OCI-LY3 (cell line): ENCODE measurements around the gene ANKH.

Experiments used
- H2AFZ ChIP-seq: fragments of 200-600, 300-600 bp; shearing (Covaris generic); 2 replicates; pipeline ENCODE4 v1.6.0; 2014; ENCODE audit warnings: antibody characterized with exemption, low read depth, low read length
- H3K27ac ChIP-seq: fragments of 200-600, 300-600 bp; sonication (generic); 2 replicates; pipeline ENCODE4 v1.5.1; 2014; ENCODE audit warnings: mild to moderate bottlenecking, low read length, moderate library complexity, mixed read lengths
- H3K27me3 ChIP-seq: fragments of 200-600, 300-600 bp; sonication (generic); 2 replicates; pipeline ENCODE4 v1.6.1; 2014; ENCODE audit warnings: low read depth, low read length, mixed read lengths
- H3K36me3 ChIP-seq: fragments of 200-600, 300-600 bp; sonication (generic); replicated peaks from 2 replicates; pipeline ENCODE3; 2014; ENCODE audit warnings: low read depth, low read length, mixed read lengths
- H3K4me1 ChIP-seq: fragments of 300-600, 200-600 bp; sonication (generic); 2 replicates; pipeline ENCODE4 v1.6.1; 2014; ENCODE audit warnings: low read length, mixed read lengths
- H3K4me2 ChIP-seq: fragments of 200-600, 300-600 bp; sonication (generic); 2 replicates; pipeline ENCODE4 v1.6.1; 2014; ENCODE audit warnings: low read length, mixed read lengths
- H3K4me3 ChIP-seq: fragments of 300-600, 200-600 bp; sonication (generic); 2 replicates; pipeline ENCODE4 v1.5.1; 2014; ENCODE audit warnings: antibody characterized with exemption, mild to moderate bottlenecking, low read length, moderate library complexity
- H3K79me2 ChIP-seq: fragments of 300-600, 200-600 bp; shearing (Covaris generic); 2 replicates; pipeline ENCODE4 v1.6.1; 2014; ENCODE audit warnings: mild to moderate bottlenecking, low read length, mixed read lengths
- H3K9ac ChIP-seq: fragments of 300-600, 200-600 bp; shearing (Covaris generic); 2 replicates; pipeline ENCODE4 v1.6.0; 2014; ENCODE audit warnings: mild to moderate bottlenecking, low read length, moderate library complexity
- H3K9me3 ChIP-seq: fragments of 200-600, 300-600 bp; shearing (Covaris generic); 2 replicates; pipeline ENCODE4 v1.6.1; 2014; ENCODE audit warnings: low read length, mixed read lengths; ENCODE audit not compliant: insufficient read depth
- H4K20me1 ChIP-seq: fragments of 200-600, 300-600 bp; sonication (generic); 2 replicates; pipeline ENCODE4 v1.6.1; 2016; ENCODE audit warnings: low read length, mixed read lengths; ENCODE audit not compliant: insufficient read depth
- CTCF ChIP-seq: fragments of 200-600, 300-600 bp; sonication (generic); IDR thresholded peaks from 2 replicates; pipeline ENCODE4 v1.5.1; 2014; ENCODE audit warnings: antibody characterized with exemption, low read length, low read depth
- EZH2phosphoT487 ChIP-seq: fragments of 200-600 bp; shearing (Covaris generic); IDR thresholded peaks from 2 replicates; pipeline ENCODE4 v1.6.1; 2018; ENCODE audit warnings: antibody characterized with exemption, mixed run types, low read depth

Gene ANKH

GRCh38 chr5:14734396-14734795, 137.2 kb downstream of the ANKH start:
- H3K36me3 ChIP-seq, result no peaks in the 10 kb centered on the region

GRCh38 chr5:14733661-14734060, 137.9 kb downstream of the ANKH start:
- no peak for TF ChIP-seq EZH2phosphoT487
- TF ChIP-seq CTCF, result no peak
- H4K20me1 ChIP-seq, result no peaks in the 10 kb centered on the region
- H3K9me3 ChIP-seq, result no peaks in the 10 kb centered on the region
- no peak overlapping the region for H3K4me2 ChIP-seq
- H3K79me2 ChIP-seq, result no peaks in the 10 kb centered on the region
- no peak overlapping the region for H3K9ac ChIP-seq
- H3K27me3 ChIP-seq, result no peaks in the 10 kb centered on the region
- no peak overlapping the region for H3K4me3 ChIP-seq
- H2AFZ ChIP-seq, result no peak overlapping the region
- no peaks in the 10 kb centered on the region for H3K36me3 ChIP-seq
- peaks cover 10% of the 10 kb centered on the region for H3K4me1 ChIP-seq
- H3K27ac ChIP-seq, result no peak overlapping the region

More at GRCh38 chr5:14734396-14734795, 137.2 kb downstream of the ANKH start:
- Histone ChIP-seq H3K4me1 (peaks cover 10% of the 10 kb centered on the region), H3K4me2 (peak overlapping the region; percentile 11; the same call in 1 of the 2 replicates), H2AFZ (no peak overlapping the region), H3K27me3 (no peaks in the 10 kb centered on the region), H3K4me3 (no peak overlapping the region), H3K9ac (no peak overlapping the region), H4K20me1 (no peaks in the 10 kb centered on the region), H3K79me2 (no peaks in the 10 kb centered on the region), H3K27ac (no peak overlapping the region), H3K9me3 (no peaks in the 10 kb centered on the region)
- TF ChIP-seq CTCF, result no peak
- TF ChIP-seq EZH2phosphoT487, result no peak

GRCh38 chr5:14732991-14733390, 138.6 kb downstream of the ANKH start:
- H3K9ac ChIP-seq, result no peak overlapping the region
- H3K4me2 ChIP-seq, result no peak overlapping the region
- peaks cover 10% of the 10 kb centered on the region for H3K4me1 ChIP-seq
- H3K27me3 ChIP-seq, result no peaks in the 10 kb centered on the region
- H4K20me1 ChIP-seq, result no peaks in the 10 kb centered on the region
- H3K36me3 ChIP-seq, result no peaks in the 10 kb centered on the region
- H3K4me3 ChIP-seq, result no peak overlapping the region
- H3K9me3 ChIP-seq, result no peaks in the 10 kb centered on the region
- no peaks in the 10 kb centered on the region for H3K79me2 ChIP-seq
- no peak overlapping the region for H2AFZ ChIP-seq
- no peak for TF ChIP-seq CTCF
- no peak for TF ChIP-seq EZH2phosphoT487
- no peak overlapping the region for H3K27ac ChIP-seq

GRCh38 chr5:14730881-14731280, 140.7 kb downstream of the ANKH start:
- H3K27ac ChIP-seq, result no peak overlapping the region
- no peak overlapping the region for H2AFZ ChIP-seq
- H3K27me3 ChIP-seq, result no peaks in the 10 kb centered on the region
- no peaks in the 10 kb centered on the region for H3K36me3 ChIP-seq
- no peaks in the 10 kb centered on the region for H3K9me3 ChIP-seq
- H4K20me1 ChIP-seq, result no peaks in the 10 kb centered on the region
- no peak overlapping the region for H3K9ac ChIP-seq
- TF ChIP-seq EZH2phosphoT487, result no peak
- no peak for TF ChIP-seq CTCF
- peaks cover 10% of the 10 kb centered on the region for H3K4me1 ChIP-seq
- H3K4me2 ChIP-seq, result no peak overlapping the region
- H3K4me3 ChIP-seq, result no peak overlapping the region
- H3K79me2 ChIP-seq, result no peaks in the 10 kb centered on the region
